IMR-90 (cell line): ENCODE data around the gene TULP4.

Experiments used
- CTCF ChIP-seq: conservative IDR thresholded peaks from 2 replicates; pipeline ENCODE4 v1.5.1; 2012; ENCODE audit warnings: mild to moderate bottlenecking, low read depth, low read length, improper control_type of control experiment
- ELK1 ChIP-seq: fragments of 150-350 bp; IDR thresholded peaks from 2 replicates; pipeline ENCODE4 v1.6.1; 2016; ENCODE audit warnings: low read depth, mild to moderate bottlenecking, low read length, moderate library complexity, borderline replicate concordance
- FOS ChIP-seq: fragments of 150-350 bp; IDR thresholded peaks from 2 replicates; pipeline ENCODE4 v1.6.1; 2016; ENCODE audit warnings: low read depth, low read length
- MAFK ChIP-seq: IDR thresholded peaks from 2 replicates; pipeline ENCODE4 v1.6.1; 2012; ENCODE audit warnings: low read depth, low read length, improper control_type of control experiment
- MAZ ChIP-seq: IDR thresholded peaks from 2 replicates; pipeline ENCODE4 v1.6.1; 2012; ENCODE audit warnings: low read depth, mild to moderate bottlenecking, low read length, improper control_type of control experiment, moderate library complexity, borderline replicate concordance
- POLR2A ChIP-seq: IDR thresholded peaks from 2 replicates; pipeline ENCODE4 v1.6.1; 2012; ENCODE audit warnings: mild to moderate bottlenecking, low read depth, low read length
- RAD21 ChIP-seq: IDR thresholded peaks from 2 replicates; pipeline ENCODE4 v1.6.1; 2012; ENCODE audit warnings: low read length, improper control_type of control experiment
- RCOR1 ChIP-seq: IDR thresholded peaks from 2 replicates; pipeline ENCODE4 v1.6.1; 2012; ENCODE audit warnings: mild to moderate bottlenecking, low read length, improper control_type of control experiment; ENCODE audit not compliant: insufficient replicate concordance
- RFX5 ChIP-seq: IDR thresholded peaks from 2 replicates; pipeline ENCODE4 v1.8.0; 2012; ENCODE audit warnings: low read depth, mild to moderate bottlenecking, low read length, moderate library complexity
- SMC3 ChIP-seq: fragments of 150-350 bp; IDR thresholded peaks from 2 replicates; pipeline ENCODE4 v1.6.1; 2016; ENCODE audit warnings: low read depth, mild to moderate bottlenecking, antibody characterized with exemption, low read length, moderate library complexity

GRCh38 chr6:158419339-158419909 lies 107.2 kb downstream of the TULP4 start:
- TF ChIP-seq CTCF (no peak), MAFK (no peak), POLR2A (no peak), RAD21 (no peak), MAZ (no peak), FOS (no peak), RFX5 (no peak), RCOR1 (no peak), ELK1 (no peak), SMC3 (no peak)
